SK-N-SH treated with all-trans-retinoic acid at 6 μM for 48 hours (cell line): ENCODE data around the gene MT4.

Experiments
- ATAC-seq: fragments of 200-7000 bp; cut with Tn5 transposase; 3 replicates; pipeline ENCODE4 v1.9.1; 2020; ENCODE audit warnings: mild to moderate bottlenecking, moderate library complexity
- ARNTL ChIP-seq: fragments of 450-650 bp; formaldehyde crosslinking; IDR thresholded peaks from 2 replicates; pipeline ENCODE4 v1.5.0; 2020; ENCODE audit warnings: low read depth, mild to moderate bottlenecking, moderate library complexity, borderline replicate concordance
- BACH2 ChIP-seq: fragments of 250-450 bp; sonication (Bioruptor Pico); IDR thresholded peaks from 2 replicates; pipeline ENCODE4 v1.9.0; 2021; ENCODE audit warnings: mild to moderate bottlenecking, borderline replicate concordance
- CREB5 ChIP-seq: fragments of 250-450 bp; sonication (Bioruptor Pico); IDR thresholded peaks from 2 replicates; pipeline ENCODE4 v1.5.1; 2020; ENCODE audit warnings: low read depth, mild to moderate bottlenecking, moderate library complexity
- CSRNP3 ChIP-seq: fragments of 250-450 bp; sonication (Bioruptor Pico); IDR thresholded peaks from 2 replicates; pipeline ENCODE4 v1.5.1; 2021; ENCODE audit warnings: mild to moderate bottlenecking, moderate library complexity
- ESRRG ChIP-seq: fragments of 250-450 bp; sonication (Bioruptor Pico); IDR thresholded peaks from 2 replicates; pipeline ENCODE4 v1.6.1; 2021; ENCODE audit warnings: mild to moderate bottlenecking
- GLIS3 ChIP-seq: fragments of 250-450 bp; sonication (Bioruptor Pico); IDR thresholded peaks from 2 replicates; pipeline ENCODE4 v1.5.0; 2020; ENCODE audit warnings: mild to moderate bottlenecking, moderate library complexity
- ISL1 ChIP-seq: fragments of 250-450 bp; sonication (Bioruptor Pico); IDR thresholded peaks from 2 replicates; pipeline ENCODE4 v2.1.2; 2022; ENCODE audit warnings: mild to moderate bottlenecking, moderate library complexity
- OSR1 ChIP-seq: fragments of 250-450 bp; sonication (Bioruptor Pico); IDR thresholded peaks from 2 replicates; pipeline ENCODE4 v1.8.0; 2022; ENCODE audit warnings: moderate library complexity, mild to moderate bottlenecking, inconsistent platforms
- POU6F1 ChIP-seq: fragments of 250-450 bp; sonication (Bioruptor Pico); IDR thresholded peaks from 2 replicates; pipeline ENCODE4 v1.8.0; 2021; ENCODE audit warnings: low read depth, mild to moderate bottlenecking, moderate library complexity, borderline replicate concordance
- PPARA ChIP-seq: fragments of 250-450 bp; sonication (Bioruptor Pico); IDR thresholded peaks from 2 replicates; pipeline ENCODE4 v1.5.0; 2020; ENCODE audit warnings: mild to moderate bottlenecking, borderline replicate concordance
- RARB ChIP-seq: fragments of 250-450 bp; sonication (Bioruptor Pico); IDR thresholded peaks from 2 replicates; pipeline ENCODE4 v1.8.0; 2021; ENCODE audit warnings: mild to moderate bottlenecking, moderate library complexity
- TCF4 ChIP-seq: fragments of 250-450 bp; sonication (Bioruptor Pico); IDR thresholded peaks from 2 replicates; pipeline ENCODE4 v1.8.0; 2021; ENCODE audit warnings: mild to moderate bottlenecking, moderate library complexity, borderline replicate concordance
- TOX ChIP-seq: fragments of 250-450 bp; sonication (Bioruptor Pico); IDR thresholded peaks from 2 replicates; pipeline ENCODE4 v1.8.0; 2021; ENCODE audit warnings: mild to moderate bottlenecking, moderate library complexity, borderline replicate concordance
- ZC3H10 ChIP-seq: fragments of 250-450 bp; sonication (Bioruptor Pico); IDR thresholded peaks from 2 replicates; pipeline ENCODE4 v1.5.1; 2021; ENCODE audit warnings: mild to moderate bottlenecking, moderate library complexity
- ZFP3 ChIP-seq: fragments of 250-450 bp; sonication (Bioruptor Pico); IDR thresholded peaks from 2 replicates; pipeline ENCODE4 v1.5.0; 2020; ENCODE audit warnings: mild to moderate bottlenecking, moderate library complexity
- ZFP30 ChIP-seq: fragments of 450-650 bp; formaldehyde crosslinking; IDR thresholded peaks from 2 replicates; pipeline ENCODE4 v1.5.0; 2022; ENCODE audit warnings: mild to moderate bottlenecking, moderate library complexity
- ZNF565 ChIP-seq: fragments of 450-650 bp; formaldehyde crosslinking; conservative IDR thresholded peaks from 2 replicates; pipeline ENCODE4 v1.5.0; 2020; ENCODE audit warnings: low read depth, mild to moderate bottlenecking, moderate library complexity
- ZNF70 ChIP-seq: fragments of 450-650 bp; formaldehyde crosslinking; IDR thresholded peaks from 2 replicates; pipeline ENCODE4 v1.5.0; 2020; ENCODE audit warnings: mild to moderate bottlenecking, moderate library complexity
- ZNF8 ChIP-seq: fragments of 450-650 bp; formaldehyde crosslinking; IDR thresholded peaks from 2 replicates; pipeline ENCODE4 v1.5.0; 2020; ENCODE audit warnings: mild to moderate bottlenecking, moderate library complexity
- TF ChIP-seq, protein P1 (sequence below): fragments of 250-450 bp; sonication (Bioruptor Pico); IDR thresholded peaks from 2 replicates; pipeline ENCODE4 v1.5.0; 2020; ENCODE audit warnings: mild to moderate bottlenecking, moderate library complexity

Gene MT4

DNA sequence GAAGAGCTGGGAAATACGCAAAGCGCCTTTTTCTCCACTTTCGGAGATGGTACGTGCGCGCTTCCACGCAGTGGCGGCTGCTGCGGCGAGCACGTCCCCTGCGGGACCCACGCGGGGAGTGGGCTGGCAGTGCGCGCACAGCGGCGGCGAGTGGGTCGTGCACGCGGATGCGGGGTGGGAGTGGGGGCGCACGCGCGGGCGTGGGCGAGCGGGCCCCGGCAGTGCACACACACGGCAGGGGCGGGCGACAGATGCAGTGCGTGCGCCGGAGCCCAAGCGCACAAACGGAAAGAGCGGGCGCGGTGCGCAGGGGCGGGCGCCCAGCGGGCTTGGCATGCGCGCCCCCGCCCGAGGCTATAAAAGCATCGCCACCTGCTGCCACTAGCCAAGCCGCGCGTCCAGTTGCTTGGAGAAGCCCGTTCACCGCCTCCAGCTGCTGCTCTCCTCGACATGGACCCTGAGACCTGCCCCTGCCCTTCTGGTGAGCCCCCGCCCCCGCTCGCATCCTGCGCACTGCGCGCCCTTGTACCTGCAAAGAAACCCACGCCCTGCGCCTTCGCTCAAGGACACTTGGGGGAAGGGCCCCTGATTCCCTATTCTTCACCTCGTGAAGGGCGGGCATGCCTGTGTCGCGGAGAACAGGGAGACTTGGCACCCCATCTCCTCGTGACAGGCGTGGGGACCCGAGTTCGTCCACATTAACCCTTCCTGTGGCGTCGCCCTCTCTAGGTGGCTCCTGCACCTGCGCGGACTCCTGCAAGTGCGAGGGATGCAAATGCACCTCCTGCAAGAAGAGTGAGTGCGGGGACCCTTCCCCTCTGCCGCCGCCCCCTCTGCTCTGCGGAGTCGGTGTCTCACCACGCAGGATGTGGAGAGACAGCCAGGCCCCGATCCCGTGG, 24.5 kb downstream of the MT4 start, which contains the start of gene MT3:
Gene MT3 (plus strand): TSS at position 388 of the 899 bp plus-strand sequence. CDS start 63 bp downstream, at position 451.
- ATAC-seq = peak; percentile 77
- no peak for TF ChIP-seq GLIS3 (CRISPR knock-in tag)
- TF ChIP-seq TOX (CRISPR knock-in tag) = no peak
- no peak for TF ChIP-seq ZNF70
- TF ChIP-seq ZC3H10 = no peak
- TF ChIP-seq CSRNP3 (CRISPR knock-in tag) = no peak
- no peak for TF ChIP-seq ISL1 (CRISPR knock-in tag)
- TF ChIP-seq BACH2 (CRISPR knock-in tag) = no peak
- TF ChIP-seq ARNTL (CRISPR knock-in tag) = no peak
- TF ChIP-seq PPARA (CRISPR knock-in tag) = no peak
- TF ChIP-seq ESRRG = no peak
- TF ChIP-seq RARB = no peak
- TF ChIP-seq ZFP3 = no peak
- no peak for TF ChIP-seq ZFP30 (CRISPR knock-in tag)
- no peak for TF ChIP-seq ZNF8
- no peak for TF ChIP-seq ZNF565 (CRISPR knock-in tag)
- TF ChIP-seq CREB5 (CRISPR knock-in tag) = no peak

GRCh38 chr16:56591377-56592060, 26.6 kb downstream of the MT4 start:
- ATAC-seq = no peak
- TF ChIP-seq RARB = no peak
- no peak for TF ChIP-seq ZFP30 (CRISPR knock-in tag)
- no peak for TF ChIP-seq OSR1 (CRISPR knock-in tag)
- TF ChIP-seq, protein P1, sequence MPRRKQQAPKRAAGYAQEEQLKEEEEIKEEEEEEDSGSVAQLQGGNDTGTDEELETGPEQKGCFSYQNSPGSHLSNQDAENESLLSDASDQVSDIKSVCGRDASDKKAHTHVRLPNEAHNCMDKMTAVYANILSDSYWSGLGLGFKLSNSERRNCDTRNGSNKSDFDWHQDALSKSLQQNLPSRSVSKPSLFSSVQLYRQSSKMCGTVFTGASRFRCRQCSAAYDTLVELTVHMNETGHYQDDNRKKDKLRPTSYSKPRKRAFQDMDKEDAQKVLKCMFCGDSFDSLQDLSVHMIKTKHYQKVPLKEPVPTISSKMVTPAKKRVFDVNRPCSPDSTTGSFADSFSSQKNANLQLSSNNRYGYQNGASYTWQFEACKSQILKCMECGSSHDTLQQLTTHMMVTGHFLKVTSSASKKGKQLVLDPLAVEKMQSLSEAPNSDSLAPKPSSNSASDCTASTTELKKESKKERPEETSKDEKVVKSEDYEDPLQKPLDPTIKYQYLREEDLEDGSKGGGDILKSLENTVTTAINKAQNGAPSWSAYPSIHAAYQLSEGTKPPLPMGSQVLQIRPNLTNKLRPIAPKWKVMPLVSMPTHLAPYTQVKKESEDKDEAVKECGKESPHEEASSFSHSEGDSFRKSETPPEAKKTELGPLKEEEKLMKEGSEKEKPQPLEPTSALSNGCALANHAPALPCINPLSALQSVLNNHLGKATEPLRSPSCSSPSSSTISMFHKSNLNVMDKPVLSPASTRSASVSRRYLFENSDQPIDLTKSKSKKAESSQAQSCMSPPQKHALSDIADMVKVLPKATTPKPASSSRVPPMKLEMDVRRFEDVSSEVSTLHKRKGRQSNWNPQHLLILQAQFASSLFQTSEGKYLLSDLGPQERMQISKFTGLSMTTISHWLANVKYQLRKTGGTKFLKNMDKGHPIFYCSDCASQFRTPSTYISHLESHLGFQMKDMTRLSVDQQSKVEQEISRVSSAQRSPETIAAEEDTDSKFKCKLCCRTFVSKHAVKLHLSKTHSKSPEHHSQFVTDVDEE (CRISPR knock-in tag) = no peak
- TF ChIP-seq ISL1 (CRISPR knock-in tag) = no peak
- TF ChIP-seq ARNTL (CRISPR knock-in tag) = no peak
- TF ChIP-seq ZNF565 (CRISPR knock-in tag) = no peak
- no peak for TF ChIP-seq ZC3H10
- no peak for TF ChIP-seq POU6F1 (CRISPR knock-in tag)
- TF ChIP-seq, all 23 proteins: peak for 0

GRCh38 chr16:56593573-56594291, 28.9 kb downstream of the MT4 start:
- ATAC-seq = no peak
- no peak for TF ChIP-seq GLIS3 (CRISPR knock-in tag)
- no peak for TF ChIP-seq ESRRG
- TF ChIP-seq ZFP30 (CRISPR knock-in tag) = no peak
- no peak for TF ChIP-seq BACH2 (CRISPR knock-in tag)
- no peak for TF ChIP-seq TCF4 (CRISPR knock-in tag)
- TF ChIP-seq ARNTL (CRISPR knock-in tag) = no peak
- no peak for TF ChIP-seq ZNF8
- TF ChIP-seq ZNF70 = no peak
